A549 (cell line): ENCODE data around the gene APLP2.

Source experiments
- EHMT2 ChIP-seq: fragments of 200-600 bp; sonication (generic); IDR thresholded peaks from 2 replicates; pipeline ENCODE4 v1.6.1; 2016; ENCODE audit warnings: antibody characterized with exemption, low read depth, mild to moderate bottlenecking, moderate library complexity
- HOXB5 ChIP-seq: fragments of 250-450 bp; sonication (Bioruptor Pico); IDR thresholded peaks from 2 replicates; pipeline ENCODE4 v1.5.0; 2020; ENCODE audit warnings: mild to moderate bottlenecking, moderate library complexity
- JUN ChIP-seq, 2 experiments: fragments of >200 bp; sonication (Bioruptor Twin); formaldehyde crosslinking; IDR thresholded peaks; 2 replicates in 1 of 2; 3 replicates in 1 of 2; pipeline ENCODE4 v1.6.1; 2016 to 2017
- MYC ChIP-seq: IDR thresholded peaks from 2 replicates; pipeline ENCODE4 v1.6.1; 2012; ENCODE audit warnings: mild to moderate bottlenecking, inconsistent platforms, low read length, improper control_type of control experiment, borderline replicate concordance
- POLR2A ChIP-seq: IDR thresholded peaks from 2 replicates; pipeline ENCODE4 v1.6.1; 2012; ENCODE audit warnings: mild to moderate bottlenecking, low read length
- RAD21 ChIP-seq, 2 experiments: fragments of >200 bp in 1 of 2; sonication (Bioruptor Twin) in 1 of 2; formaldehyde crosslinking in 1 of 2; IDR thresholded peaks in 1 of 2; conservative IDR thresholded peaks in 1 of 2; 2 replicates in 1 of 2; 3 replicates in 1 of 2; pipeline ENCODE4 v1.6.1; 2012 to 2018; ENCODE audit warnings: inconsistent platforms in 1 of 2
- RFX5 ChIP-seq: fragments of 450-650 bp; IDR thresholded peaks from 2 replicates; pipeline ENCODE4 v1.7.1; 2014; ENCODE audit warnings: antibody characterized with exemption, mild to moderate bottlenecking, moderate library complexity
- RNF2 ChIP-seq: fragments of 200-600 bp; sonication (generic); IDR thresholded peaks from 2 replicates; pipeline ENCODE4 v1.6.1; 2016; ENCODE audit warnings: low read depth, mild to moderate bottlenecking, antibody characterized with exemption, moderate library complexity, borderline replicate concordance
- ZC3H11A ChIP-seq: fragments of 450-650 bp; IDR thresholded peaks from 2 replicates; pipeline ENCODE4 v1.6.1; 2014; ENCODE audit warnings: antibody characterized with exemption, mild to moderate bottlenecking
- TF ChIP-seq, protein P1 (sequence below): IDR thresholded peaks from 2 replicates; pipeline ENCODE4 v1.6.1; 2012
- TF ChIP-seq, protein P2 (sequence below): fragments of 200-600 bp; sonication (generic); IDR thresholded peaks from 2 replicates; pipeline ENCODE4 v1.6.1; 2016; ENCODE audit warnings: antibody characterized with exemption, mild to moderate bottlenecking, moderate library complexity
- TF ChIP-seq, protein P3 (sequence below): fragments of >200 bp; sonication (Bioruptor Twin); formaldehyde crosslinking; IDR thresholded peaks from 3 replicates; pipeline ENCODE4 v1.5.1; 2016
- TF ChIP-seq, protein P4 (sequence below): IDR thresholded peaks from 2 replicates; pipeline ENCODE4 v1.6.1; 2012

DNA sequence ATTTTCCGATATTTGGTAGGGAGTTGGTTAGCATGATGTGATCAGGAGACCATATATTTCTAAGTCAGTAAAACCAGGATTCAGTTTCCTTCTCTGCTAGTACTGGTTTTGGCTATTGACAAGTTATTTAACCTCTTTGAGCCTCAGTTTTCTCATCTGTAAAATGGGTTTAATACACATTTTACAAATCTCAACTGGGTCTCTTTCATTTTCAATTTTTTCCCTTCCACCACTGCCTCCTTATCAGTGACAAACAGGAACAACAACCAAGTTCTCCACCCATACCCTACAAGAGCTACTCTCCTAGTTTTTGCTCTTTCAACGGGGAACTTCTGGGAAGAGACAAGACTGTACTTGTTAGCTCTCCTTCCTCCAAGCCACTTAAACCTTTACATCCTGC is 6.2 kb upstream of the APLP2 start:
- TF ChIP-seq, protein P1, sequence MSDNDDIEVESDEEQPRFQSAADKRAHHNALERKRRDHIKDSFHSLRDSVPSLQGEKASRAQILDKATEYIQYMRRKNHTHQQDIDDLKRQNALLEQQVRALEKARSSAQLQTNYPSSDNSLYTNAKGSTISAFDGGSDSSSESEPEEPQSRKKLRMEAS: no peak
- TF ChIP-seq, protein P2, sequence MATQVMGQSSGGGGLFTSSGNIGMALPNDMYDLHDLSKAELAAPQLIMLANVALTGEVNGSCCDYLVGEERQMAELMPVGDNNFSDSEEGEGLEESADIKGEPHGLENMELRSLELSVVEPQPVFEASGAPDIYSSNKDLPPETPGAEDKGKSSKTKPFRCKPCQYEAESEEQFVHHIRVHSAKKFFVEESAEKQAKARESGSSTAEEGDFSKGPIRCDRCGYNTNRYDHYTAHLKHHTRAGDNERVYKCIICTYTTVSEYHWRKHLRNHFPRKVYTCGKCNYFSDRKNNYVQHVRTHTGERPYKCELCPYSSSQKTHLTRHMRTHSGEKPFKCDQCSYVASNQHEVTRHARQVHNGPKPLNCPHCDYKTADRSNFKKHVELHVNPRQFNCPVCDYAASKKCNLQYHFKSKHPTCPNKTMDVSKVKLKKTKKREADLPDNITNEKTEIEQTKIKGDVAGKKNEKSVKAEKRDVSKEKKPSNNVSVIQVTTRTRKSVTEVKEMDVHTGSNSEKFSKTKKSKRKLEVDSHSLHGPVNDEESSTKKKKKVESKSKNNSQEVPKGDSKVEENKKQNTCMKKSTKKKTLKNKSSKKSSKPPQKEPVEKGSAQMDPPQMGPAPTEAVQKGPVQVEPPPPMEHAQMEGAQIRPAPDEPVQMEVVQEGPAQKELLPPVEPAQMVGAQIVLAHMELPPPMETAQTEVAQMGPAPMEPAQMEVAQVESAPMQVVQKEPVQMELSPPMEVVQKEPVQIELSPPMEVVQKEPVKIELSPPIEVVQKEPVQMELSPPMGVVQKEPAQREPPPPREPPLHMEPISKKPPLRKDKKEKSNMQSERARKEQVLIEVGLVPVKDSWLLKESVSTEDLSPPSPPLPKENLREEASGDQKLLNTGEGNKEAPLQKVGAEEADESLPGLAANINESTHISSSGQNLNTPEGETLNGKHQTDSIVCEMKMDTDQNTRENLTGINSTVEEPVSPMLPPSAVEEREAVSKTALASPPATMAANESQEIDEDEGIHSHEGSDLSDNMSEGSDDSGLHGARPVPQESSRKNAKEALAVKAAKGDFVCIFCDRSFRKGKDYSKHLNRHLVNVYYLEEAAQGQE: no peak
- TF ChIP-seq, protein P3, sequence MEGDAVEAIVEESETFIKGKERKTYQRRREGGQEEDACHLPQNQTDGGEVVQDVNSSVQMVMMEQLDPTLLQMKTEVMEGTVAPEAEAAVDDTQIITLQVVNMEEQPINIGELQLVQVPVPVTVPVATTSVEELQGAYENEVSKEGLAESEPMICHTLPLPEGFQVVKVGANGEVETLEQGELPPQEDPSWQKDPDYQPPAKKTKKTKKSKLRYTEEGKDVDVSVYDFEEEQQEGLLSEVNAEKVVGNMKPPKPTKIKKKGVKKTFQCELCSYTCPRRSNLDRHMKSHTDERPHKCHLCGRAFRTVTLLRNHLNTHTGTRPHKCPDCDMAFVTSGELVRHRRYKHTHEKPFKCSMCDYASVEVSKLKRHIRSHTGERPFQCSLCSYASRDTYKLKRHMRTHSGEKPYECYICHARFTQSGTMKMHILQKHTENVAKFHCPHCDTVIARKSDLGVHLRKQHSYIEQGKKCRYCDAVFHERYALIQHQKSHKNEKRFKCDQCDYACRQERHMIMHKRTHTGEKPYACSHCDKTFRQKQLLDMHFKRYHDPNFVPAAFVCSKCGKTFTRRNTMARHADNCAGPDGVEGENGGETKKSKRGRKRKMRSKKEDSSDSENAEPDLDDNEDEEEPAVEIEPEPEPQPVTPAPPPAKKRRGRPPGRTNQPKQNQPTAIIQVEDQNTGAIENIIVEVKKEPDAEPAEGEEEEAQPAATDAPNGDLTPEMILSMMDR: no peak
- no peak for TF ChIP-seq JUN (IDR thresholded peaks at IDR 0.05)
- no peak for TF ChIP-seq HOXB5 (CRISPR knock-in tag)
- no peak for TF ChIP-seq EHMT2
- TF ChIP-seq, protein P4, sequence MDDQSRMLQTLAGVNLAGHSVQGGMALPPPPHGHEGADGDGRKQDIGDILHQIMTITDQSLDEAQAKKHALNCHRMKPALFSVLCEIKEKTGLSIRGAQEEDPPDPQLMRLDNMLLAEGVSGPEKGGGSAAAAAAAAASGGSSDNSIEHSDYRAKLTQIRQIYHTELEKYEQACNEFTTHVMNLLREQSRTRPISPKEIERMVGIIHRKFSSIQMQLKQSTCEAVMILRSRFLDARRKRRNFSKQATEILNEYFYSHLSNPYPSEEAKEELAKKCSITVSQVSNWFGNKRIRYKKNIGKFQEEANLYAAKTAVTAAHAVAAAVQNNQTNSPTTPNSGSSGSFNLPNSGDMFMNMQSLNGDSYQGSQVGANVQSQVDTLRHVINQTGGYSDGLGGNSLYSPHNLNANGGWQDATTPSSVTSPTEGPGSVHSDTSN: no peak
- TF ChIP-seq RFX5: no peak
- TF ChIP-seq POLR2A: no peak
- no peak for TF ChIP-seq RAD21 (conservative IDR thresholded peaks at IDR 0.05 in 1 of 2, IDR thresholded peaks at IDR 0.05 in 1 of 2)
- TF ChIP-seq ZC3H11A: no peak
- no peak for TF ChIP-seq MYC
- TF ChIP-seq RNF2: no peak
